Stimulated activated CD8-positive, alpha-beta memory T cell treated with anti-CD3 and anti-CD28 coated beads, Interleukin-12 subunit alpha, Interleukin-12 subunit beta, amount 100 ng/mL, for 1 hour (primary cell): Measurements from ENCODE around the gene EBF3.

ENCODE experiments used
- DNase-seq: peaks from one replicate; pipeline ENCODE4 v3.0.0-alpha.2; 2020; ENCODE audit warnings: low read depth

Gene EBF3

GRCh38 chr10:129851941-129852640 is 112.0 kb downstream of the EBF3 start:
- no peak for DNase-seq

- DNase-seq = no peak
Measured at GRCh38 chr10:129850790-129851189, 113.3 kb downstream of the EBF3 start.

GRCh38 chr10:129850316-129850715 is 113.8 kb downstream of the EBF3 start:
- no peak for DNase-seq

- no peak for DNase-seq
Measured at GRCh38 chr10:129849853-129850252, 114.2 kb downstream of the EBF3 start.

- no peak for DNase-seq
Measured at GRCh38 chr10:129849452-129849750, 114.7 kb downstream of the EBF3 start.

GRCh38 chr10:129848696-129849451 is 115.2 kb downstream of the EBF3 start:
- DNase-seq = no peak

GRCh38 chr10:129847741-129848483 is 116.2 kb downstream of the EBF3 start:
- no peak for DNase-seq

- no peak for DNase-seq
Measured at GRCh38 chr10:129846991-129847391, 117.1 kb downstream of the EBF3 start.

- no peak for DNase-seq
Measured at GRCh38 chr10:129845111-129845753, 118.8 kb downstream of the EBF3 start.

- DNase-seq = no peak
Measured at GRCh38 chr10:129844216-129844766, 119.8 kb downstream of the EBF3 start.

GRCh38 chr10:129843702-129844101 is 120.4 kb downstream of the EBF3 start:
- DNase-seq = no peak

- DNase-seq = no peak
Measured at GRCh38 chr10:129843131-129843541, 120.9 kb downstream of the EBF3 start.

- no peak for DNase-seq
Measured at GRCh38 chr10:129842031-129842430, 122.0 kb downstream of the EBF3 start.

- DNase-seq = no peak
Measured at GRCh38 chr10:129841590-129841989, 122.5 kb downstream of the EBF3 start.

- no peak for DNase-seq
Measured at GRCh38 chr10:129841071-129841470, 123.0 kb downstream of the EBF3 start.

GRCh38 chr10:129840196-129840590 is 123.9 kb downstream of the EBF3 start:
- no peak for DNase-seq

- no peak for DNase-seq
Measured at GRCh38 chr10:129839285-129840195, 124.5 kb downstream of the EBF3 start.

- no peak for DNase-seq
Measured at GRCh38 chr10:129838794-129839193, 125.3 kb downstream of the EBF3 start.

- DNase-seq = no peak
Measured at GRCh38 chr10:129837909-129838582, 126.0 kb downstream of the EBF3 start.

- DNase-seq = no peak
Measured at GRCh38 chr10:129836253-129836652, 127.8 kb downstream of the EBF3 start.
